Neural progenitor cell (in vitro differentiated cells): ENCODE results near the gene MICU2. TPM values are rescaled to one million over a fixed set of nuclear protein-coding genes. Genes with fewer than 3 reads are reported as not detected.

Experiments
- DNase-seq: peaks from one replicate; pipeline ENCODE4 v3.0.0-alpha.2; 2016; ENCODE audit warnings: low spot score
- H2AFZ ChIP-seq: fragments of 200-600 bp; sonication (generic); replicated peaks from 2 replicates; pipeline ENCODE4 v1.6.1; 2016; ENCODE audit warnings: antibody characterized with exemption
- H3F3A ChIP-seq: fragments of 200-600 bp; sonication (generic); 2 replicates; pipeline ENCODE4 v1.6.1; 2016; ENCODE audit warnings: antibody characterized with exemption, low read depth
- H3K27ac ChIP-seq: fragments of 200-600 bp; sonication (generic); 2 replicates; pipeline ENCODE4 v1.5.1; 2016; ENCODE audit warnings: mild to moderate bottlenecking
- H3K27me3 ChIP-seq: fragments of 200-600 bp; sonication (generic); 2 replicates; pipeline ENCODE4 v1.6.1; 2016; ENCODE audit warnings: mild to moderate bottlenecking, moderate library complexity
- H3K36me3 ChIP-seq: fragments of 200-600 bp; sonication (generic); 2 replicates; pipeline ENCODE4 v1.5.1; 2016
- H3K4me1 ChIP-seq: fragments of 200-600 bp; sonication (generic); 2 replicates; pipeline ENCODE4 v1.6.1; 2016; ENCODE audit warnings: mixed run types
- H3K4me2 ChIP-seq: fragments of 200-600 bp; sonication (generic); 2 replicates; pipeline ENCODE4 v1.6.1; 2016
- H3K4me3 ChIP-seq: fragments of 200-600 bp; sonication (generic); 2 replicates; pipeline ENCODE4 v1.5.1; 2016
- H3K79me2 ChIP-seq: fragments of 200-600 bp; sonication (generic); 2 replicates; pipeline ENCODE4 v1.6.1; 2016; ENCODE audit warnings: low read depth
- H3K9ac ChIP-seq: fragments of 200-600 bp; sonication (generic); 2 replicates; pipeline ENCODE4 v1.6.1; 2016
- H3K9me3 ChIP-seq: fragments of 200-600 bp; sonication (generic); 2 replicates; pipeline ENCODE4 v1.5.1; 2016; ENCODE audit warnings: low read depth
- H4K20me1 ChIP-seq: fragments of 200-600 bp; sonication (generic); 2 replicates; pipeline ENCODE4 v1.6.1; 2016; ENCODE audit warnings: low read depth
- H3K27ac Mint-ChIP-seq: 3 replicates; pipeline ENCODE4 v1.8.0; 2021; ENCODE audit warnings: mixed read lengths
- H3K27me3 Mint-ChIP-seq: 2 replicates; pipeline ENCODE4 v1.8.0; 2022; ENCODE audit warnings: low read depth, mild to moderate bottlenecking, inconsistent platforms, moderate library complexity, mixed read lengths; ENCODE audit not compliant: insufficient read depth
- H3K36me3 Mint-ChIP-seq: 3 replicates; pipeline ENCODE4 v1.8.0; 2021; ENCODE audit warnings: mixed read lengths
- H3K4me1 Mint-ChIP-seq: 3 replicates; pipeline ENCODE4 v1.8.0; 2021; ENCODE audit warnings: mixed read lengths
- H3K4me3 Mint-ChIP-seq: 3 replicates; pipeline ENCODE4 v1.8.0; 2021; ENCODE audit warnings: mild to moderate bottlenecking, moderate library complexity, mixed read lengths
- H3K9me3 Mint-ChIP-seq: 3 replicates; pipeline ENCODE4 v1.8.0; 2020; ENCODE audit warnings: mixed read lengths
- EZH2 ChIP-seq: fragments of 200-600 bp; sonication (generic); IDR thresholded peaks from 2 replicates; pipeline ENCODE4 v1.6.1; 2017; ENCODE audit warnings: antibody characterized with exemption, mild to moderate bottlenecking, moderate library complexity
- EZH2phosphoT487 ChIP-seq: fragments of 200-600 bp; sonication (generic); IDR thresholded peaks from 2 replicates; pipeline ENCODE4 v1.6.1; 2017; ENCODE audit warnings: antibody characterized with exemption
- total RNA-seq: library from RNA; depleted of rRNA; stranded (reverse); fragments of >200 nt; gene quantifications from 2 replicates; pipeline ENCODE4 v1.2.3, GENCODE V29; 2015; ENCODE audit warnings: low replicate concordance
- TF ChIP-seq, protein P1 (sequence below): fragments of 200-600 bp; sonication (generic); IDR thresholded peaks from 2 replicates; pipeline ENCODE4 v1.5.1; 2017; ENCODE audit warnings: antibody characterized with exemption, mild to moderate bottlenecking

The MICU2 gene
- total RNA-seq, 1 donor from 2014 or later, result 112 TPM

- Histone ChIP-seq H3F3A (no peaks in the 10 kb centered on the region), H3K9ac (no peak overlapping the region), H3K4me2 (no peak overlapping the region), H2AFZ (no peak overlapping the region), H3K4me3 (no peak overlapping the region), H3K4me1 (no peaks in the 10 kb centered on the region), H3K27ac (no peak overlapping the region), H3K79me2 (no peaks in the 10 kb centered on the region), H4K20me1 (no peaks in the 10 kb centered on the region), H3K9me3 (no peaks in the 10 kb centered on the region), H3K27me3 (no peaks in the 10 kb centered on the region), H3K36me3 (no peaks in the 10 kb centered on the region)
- Mint-ChIP-seq H3K27ac (no peak overlapping the region), H3K4me3 (no peak overlapping the region), H3K27me3 (no peaks in the 10 kb centered on the region), H3K36me3 (peaks cover 4% of the 10 kb centered on the region), H3K9me3 (no peaks in the 10 kb centered on the region), H3K4me1 (no peaks in the 10 kb centered on the region)
- DNase-seq, result no peak
- TF ChIP-seq, protein P1, sequence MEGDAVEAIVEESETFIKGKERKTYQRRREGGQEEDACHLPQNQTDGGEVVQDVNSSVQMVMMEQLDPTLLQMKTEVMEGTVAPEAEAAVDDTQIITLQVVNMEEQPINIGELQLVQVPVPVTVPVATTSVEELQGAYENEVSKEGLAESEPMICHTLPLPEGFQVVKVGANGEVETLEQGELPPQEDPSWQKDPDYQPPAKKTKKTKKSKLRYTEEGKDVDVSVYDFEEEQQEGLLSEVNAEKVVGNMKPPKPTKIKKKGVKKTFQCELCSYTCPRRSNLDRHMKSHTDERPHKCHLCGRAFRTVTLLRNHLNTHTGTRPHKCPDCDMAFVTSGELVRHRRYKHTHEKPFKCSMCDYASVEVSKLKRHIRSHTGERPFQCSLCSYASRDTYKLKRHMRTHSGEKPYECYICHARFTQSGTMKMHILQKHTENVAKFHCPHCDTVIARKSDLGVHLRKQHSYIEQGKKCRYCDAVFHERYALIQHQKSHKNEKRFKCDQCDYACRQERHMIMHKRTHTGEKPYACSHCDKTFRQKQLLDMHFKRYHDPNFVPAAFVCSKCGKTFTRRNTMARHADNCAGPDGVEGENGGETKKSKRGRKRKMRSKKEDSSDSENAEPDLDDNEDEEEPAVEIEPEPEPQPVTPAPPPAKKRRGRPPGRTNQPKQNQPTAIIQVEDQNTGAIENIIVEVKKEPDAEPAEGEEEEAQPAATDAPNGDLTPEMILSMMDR, result no peak
- TF ChIP-seq EZH2, result no peak
- no peak for TF ChIP-seq EZH2phosphoT487
Measured at GRCh38 chr13:21526707-21527540, 77.0 kb downstream of the MICU2 start.

DNA sequence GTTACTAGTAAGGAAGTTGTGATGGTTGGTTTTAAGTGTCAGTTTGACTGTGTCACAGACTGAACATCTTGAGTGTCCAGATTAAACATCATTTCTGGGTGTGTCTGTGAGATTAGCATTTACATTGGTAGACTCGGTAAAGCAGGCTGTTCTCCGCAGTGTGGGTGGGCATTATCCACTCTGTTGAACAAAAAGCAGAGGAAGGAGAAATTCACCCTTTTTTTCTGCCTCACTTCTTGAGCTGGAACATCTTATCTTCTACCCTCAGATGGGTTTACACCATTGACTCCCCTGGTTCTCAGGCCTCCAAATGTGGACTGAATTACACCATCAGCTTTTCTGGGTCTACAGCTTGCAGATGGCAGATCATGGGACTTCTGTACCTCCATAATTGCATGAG, 81.1 kb downstream of the MICU2 start:
- no peak overlapping the region for H2AFZ ChIP-seq
- no peaks in the 10 kb centered on the region for H3K4me1 ChIP-seq
- peaks cover 16% of the 10 kb centered on the region for H3K36me3 ChIP-seq
- Mint-ChIP-seq H3K27me3 (no peaks in the 10 kb centered on the region), H3K4me1 (no peaks in the 10 kb centered on the region), H3K4me3 (no peak overlapping the region), H3K27ac (no peak overlapping the region), H3K9me3 (no peaks in the 10 kb centered on the region), H3K36me3 (peaks cover 9% of the 10 kb centered on the region)
- DNase-seq, result no peak
- H3K79me2 ChIP-seq, result no peaks in the 10 kb centered on the region
- no peak overlapping the region for H3K27ac ChIP-seq
- no peak overlapping the region for H3K4me2 ChIP-seq
- H3K9ac ChIP-seq, result no peak overlapping the region
- no peaks in the 10 kb centered on the region for H3K9me3 ChIP-seq
- no peak overlapping the region for H3K4me3 ChIP-seq
- TF ChIP-seq EZH2phosphoT487 (no peak), EZH2 (no peak)
- TF ChIP-seq, protein P1, result no peak
- no peaks in the 10 kb centered on the region for H3F3A ChIP-seq
- no peaks in the 10 kb centered on the region for H4K20me1 ChIP-seq
- no peaks in the 10 kb centered on the region for H3K27me3 ChIP-seq

DNA sequence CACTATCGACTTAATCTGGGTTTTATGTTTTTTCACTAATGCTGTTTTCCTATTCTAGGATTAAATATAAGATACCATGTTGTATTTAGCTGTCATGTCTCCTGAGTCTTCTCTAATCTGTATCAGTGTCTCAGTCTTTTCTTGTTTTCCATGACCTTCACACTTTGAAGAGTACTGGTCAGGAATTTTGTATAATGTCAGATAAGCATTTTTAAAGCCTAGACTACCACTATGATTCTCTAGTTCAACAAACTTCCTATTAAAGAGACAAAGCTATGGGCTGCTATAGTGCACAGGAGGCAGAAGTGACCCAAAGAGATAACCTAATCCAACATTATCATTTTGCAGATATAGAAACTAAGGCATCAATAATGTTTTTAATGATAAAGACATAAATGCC, 81.8 kb downstream of the MICU2 start:
- Mint-ChIP-seq H3K9me3 (no peaks in the 10 kb centered on the region), H3K27me3 (no peaks in the 10 kb centered on the region), H3K36me3 (peaks cover 9% of the 10 kb centered on the region), H3K4me3 (no peak overlapping the region), H3K27ac (no peak overlapping the region), H3K4me1 (no peaks in the 10 kb centered on the region)
- H3K27me3 ChIP-seq, result no peaks in the 10 kb centered on the region
- H3K9ac ChIP-seq, result no peak overlapping the region
- no peaks in the 10 kb centered on the region for H3K9me3 ChIP-seq
- H4K20me1 ChIP-seq, result no peaks in the 10 kb centered on the region
- H2AFZ ChIP-seq, result no peak overlapping the region
- no peak for DNase-seq
- peaks cover 16% of the 10 kb centered on the region for H3K36me3 ChIP-seq
- H3K79me2 ChIP-seq, result no peaks in the 10 kb centered on the region
- no peak for TF ChIP-seq EZH2phosphoT487
- no peak overlapping the region for H3K4me2 ChIP-seq
- no peaks in the 10 kb centered on the region for H3K4me1 ChIP-seq
- no peaks in the 10 kb centered on the region for H3F3A ChIP-seq
- no peak overlapping the region for H3K27ac ChIP-seq
- H3K4me3 ChIP-seq, result no peak overlapping the region

DNA sequence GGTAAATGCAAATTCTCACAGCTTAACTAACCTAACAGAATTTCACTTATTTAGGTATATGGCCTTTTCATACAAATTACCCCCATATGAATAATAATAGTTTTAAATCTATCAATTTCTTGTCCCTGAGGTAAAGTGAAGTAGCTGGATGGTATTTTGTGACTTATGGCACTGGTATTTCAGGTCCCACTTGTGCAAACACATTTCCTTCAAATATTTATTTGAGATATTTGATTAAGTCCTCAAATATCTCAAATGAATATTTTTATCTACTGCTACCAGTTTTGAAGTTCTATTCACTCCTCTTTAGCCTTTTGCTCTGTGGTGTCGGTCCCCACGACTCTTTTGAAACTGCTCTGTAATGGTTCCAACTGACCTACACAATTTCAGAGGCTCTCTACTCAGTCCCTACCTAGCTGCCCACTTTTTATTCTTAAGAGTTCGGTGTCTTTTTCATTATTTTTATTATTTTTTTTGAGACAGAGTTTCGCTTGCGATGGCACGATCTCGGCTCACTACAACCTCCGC, 85.3 kb downstream of the MICU2 start:
- H3K4me1 ChIP-seq, result no peaks in the 10 kb centered on the region
- no peaks in the 10 kb centered on the region for H4K20me1 ChIP-seq
- no peak overlapping the region for H3K27ac Mint-ChIP-seq
- H3K9me3 Mint-ChIP-seq, result no peaks in the 10 kb centered on the region
- H3K4me2 ChIP-seq, result no peak overlapping the region
- no peak for TF ChIP-seq EZH2phosphoT487
- TF ChIP-seq EZH2, result no peak
- TF ChIP-seq, protein P1, result no peak
- H3K27me3 Mint-ChIP-seq, result no peaks in the 10 kb centered on the region
- H3K9me3 ChIP-seq, result no peaks in the 10 kb centered on the region
- no peak overlapping the region for H3K9ac ChIP-seq
- no peak overlapping the region for H3K4me3 ChIP-seq
- peaks cover 10% of the 10 kb centered on the region for H3K36me3 Mint-ChIP-seq
- DNase-seq, result no peak
- no peak overlapping the region for H2AFZ ChIP-seq
- no peaks in the 10 kb centered on the region for H3K79me2 ChIP-seq
- no peaks in the 10 kb centered on the region for H3K27me3 ChIP-seq
- no peaks in the 10 kb centered on the region for H3K4me1 Mint-ChIP-seq
- H3K4me3 Mint-ChIP-seq, result no peak overlapping the region
- H3F3A ChIP-seq, result no peaks in the 10 kb centered on the region
- H3K27ac ChIP-seq, result no peak overlapping the region
- peaks cover 16% of the 10 kb centered on the region for H3K36me3 ChIP-seq
